T-cell (primary cell): ENCODE data around the gene ATP1A2. TPM values are rescaled to one million over a fixed set of nuclear protein-coding genes. Genes with fewer than 3 reads are reported as not detected.

ENCODE experiments used
- ATAC-seq, 4 experiments: fragments of 200-7000 bp in 3 of 4; fragments of 150-1000 bp in 1 of 4; cut with Tn5 transposase; replicated peaks in 1 of 4; 1 replicate in 3 of 4; 2 replicates in 1 of 4; pipeline ENCODE4 v1.10.0; 2021; ENCODE audit warnings: moderate library complexity in 3 of 4, mild to moderate bottlenecking in 2 of 4, moderate number of reproducible peaks in 1 of 4
- CTCF ChIA-PET, 2 donors: fragments of 300-600 bp; sonication (Branson Sonifier 250); formaldehyde crosslinking; loops; one replicate each; lab custom pipeline; 2022; ENCODE audit warnings: antibody characterized with exemption in 2 of 2; lab: Charles Lee
- POLR2A ChIA-PET, 2 donors: fragments of 300-600 bp; sonication (Branson Sonifier 250); formaldehyde crosslinking; loops; one replicate each; lab custom pipeline; 2022; ENCODE audit warnings: antibody characterized with exemption in 2 of 2; lab: Charles Lee
- DNase-seq, 35 experiments: peaks; one replicate each; pipeline versions ENCODE4 v3.0.0 to v3.0.0-alpha.2; 2013 to 2023
- H3K27ac ChIP-seq: one replicate; pipeline ENCODE4 v1.5.1; 2013; ENCODE audit warnings: low read length
- H3K27me3 ChIP-seq, 2 experiments: replicated peaks in 1 of 2; 1 replicate in 1 of 2; 2 replicates in 1 of 2; pipeline versions ENCODE4 v1.6.1 to v1.7.0; 2013; ENCODE audit warnings: low read length in 1 of 2, mixed read lengths in 1 of 2; ENCODE audit not compliant: control insufficient read depth in 2 of 2, insufficient read depth in 2 of 2; ENCODE audit errors: extremely low read depth in 1 of 2
- H3K36me3 ChIP-seq, 2 donors: 1 replicate in 1 of 2; 2 replicates in 1 of 2; pipeline versions ENCODE4 v1.6.1 to v1.7.0; 2013; ENCODE audit warnings: low read length in 1 of 2; ENCODE audit not compliant: control insufficient read depth in 2 of 2, insufficient read depth in 1 of 2; ENCODE audit errors: extremely low read depth in 1 of 2
- H3K4me1 ChIP-seq, 2 experiments: 1 replicate in 1 of 2; 2 replicates in 1 of 2; pipeline versions ENCODE4 v1.6.1 to v1.7.0; 2013; ENCODE audit warnings: low read length in 2 of 2, mixed read lengths in 1 of 2; ENCODE audit not compliant: insufficient read depth in 2 of 2, control insufficient read depth in 1 of 2; ENCODE audit errors: extremely low read depth in 1 of 2
- H3K4me3 ChIP-seq, 2 donors: 1 replicate in 1 of 2; 2 replicates in 1 of 2; pipeline versions ENCODE4 v1.5.1 to v1.7.0; 2013; ENCODE audit warnings: mild to moderate bottlenecking in 2 of 2, low read length in 1 of 2, moderate library complexity in 1 of 2; ENCODE audit not compliant: control insufficient read depth in 1 of 2; ENCODE audit errors: extremely low read depth in 1 of 2
- H3K9me3 ChIP-seq: 2 replicates; pipeline ENCODE4 v1.7.0; 2013
- H3K27ac Mint-ChIP-seq, 2 donors: one replicate each; pipeline ENCODE4 v1.8.0; 2020 to 2021; ENCODE audit warnings: mild to moderate bottlenecking in 2 of 2, mixed read lengths in 2 of 2
- H3K27me3 Mint-ChIP-seq, 2 donors: one replicate each; pipeline ENCODE4 v1.8.0; 2021 to 2022; ENCODE audit warnings: mixed read lengths in 2 of 2
- H3K36me3 Mint-ChIP-seq: one replicate; pipeline ENCODE4 v1.8.0; 2021; ENCODE audit warnings: mixed read lengths
- H3K4me1 Mint-ChIP-seq, 3 donors: one replicate each; pipeline ENCODE4 v1.8.0; 2020 to 2022; ENCODE audit warnings: mixed read lengths in 3 of 3, mild to moderate bottlenecking in 1 of 3
- H3K4me3 Mint-ChIP-seq, 3 donors: one replicate each; pipeline ENCODE4 v1.8.0; 2020 to 2022; ENCODE audit warnings: mild to moderate bottlenecking in 3 of 3, mixed read lengths in 3 of 3, moderate library complexity in 3 of 3
- H3K9me3 Mint-ChIP-seq, 3 donors: one replicate each; pipeline ENCODE4 v1.8.0; 2020 to 2022; ENCODE audit warnings: mixed read lengths in 3 of 3
- WGBS: methylation state at CpG from one replicate; pipeline ENCODE4 v1.1.5; 2013; ENCODE audit warnings: missing lambda C conversion rate; ENCODE audit not compliant: insufficient coverage; 5-methylcytosine and 5-hydroxymethylcytosine counted together
- total RNA-seq, 35 experiments: library from RNA in 6 of 35; stranded (reverse) in 6 of 35; fragments of 120-200 nt in 1 of 35; gene quantifications; one replicate each; pipeline versions ENCODE4 v1.2.1 to v1.2.4 and lab custom pipeline; 2013 to 2026

Gene ATP1A2
- total RNA-seq = under 1 TPM in 2 of 5 donors, not detected in 3; 0.10 to 0.26 TPM
- total RNA-seq (2013) = 0.20 TPM
- 0 to 0.10 (median 0) reads per million in 29 experiments for total RNA-seq (lab: John Stamatoyannopoulos, UW)

DNA sequence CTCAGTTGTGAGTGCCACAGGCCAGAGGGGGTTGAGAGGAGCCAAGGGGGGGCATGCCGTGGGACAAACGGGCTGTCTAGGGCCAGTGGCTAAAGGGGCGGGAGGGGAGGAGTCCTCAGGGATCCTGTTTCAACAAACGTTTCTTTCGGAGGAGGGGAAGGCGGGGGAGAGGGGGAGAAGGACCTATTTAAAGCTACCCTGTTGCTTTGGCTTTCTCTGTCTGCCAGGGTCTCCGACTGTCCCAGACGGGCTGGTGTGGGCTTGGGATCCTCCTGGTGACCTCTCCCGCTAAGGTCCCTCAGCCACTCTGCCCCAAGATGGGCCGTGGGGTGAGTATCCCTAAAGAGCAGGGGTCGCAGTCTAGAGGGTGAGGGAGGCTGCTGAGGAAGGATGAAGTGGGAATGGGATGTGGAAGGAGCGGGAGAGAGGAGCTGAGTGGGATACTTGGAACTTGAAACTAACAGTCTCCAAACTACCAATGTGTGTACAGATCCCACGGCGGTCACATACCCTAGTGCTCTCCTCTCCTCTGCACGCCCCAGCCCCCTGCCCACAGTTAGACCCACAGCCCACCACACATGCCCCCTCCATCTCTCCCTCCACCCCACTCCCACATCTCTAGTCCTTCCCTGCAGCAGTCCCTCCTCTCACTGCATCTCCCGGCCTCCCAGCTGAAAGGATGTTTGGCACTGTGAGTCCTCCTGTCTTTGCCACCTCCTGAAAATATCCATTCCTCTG is at the start of gene ATP1A2:
ATP1A2 (plus strand) TSS at position 215 of the 738 bp plus-strand sequence; CDS start at position 318, 103 bp downstream.
- H3K9me3 ChIP-seq = no peaks in the 10 kb centered on the region
- Mint-ChIP-seq H3K4me1 (no peaks in the 10 kb centered on the region), H3K27me3 (peaks cover 10 to 26% of the 10 kb centered on the region in 2 donors), H3K4me3 (no peak within 1 kb of the TSS), H3K9me3 (no peaks in the 10 kb centered on the region), H3K36me3 (no peaks in the 10 kb centered on the region), H3K27ac (no peak within 1 kb of the TSS)
- ChIA-PET CTCF (interaction anchor here in 1 of 2 donors (1.5 kb wide), 1 partner anchor 18 kb away, joined by 5 read pairs; the partner anchor contains the start of gene IGSF8), POLR2A (interaction anchor here (0.6 to 0.7 kb wide), 2 partner anchors 34 to 1215 kb away, joined by 3 to 10 read pairs; partner anchors contain the start of gene KCNJ9 (in 1 of the 2))
- no peaks in the 10 kb centered on the region for H3K36me3 ChIP-seq
- DNase-seq = no peak
- no peak within 1 kb of the TSS for H3K27ac ChIP-seq
- ATAC-seq = no peak
- H3K27me3 ChIP-seq = peaks cover 0 to 53% of the 10 kb centered on the region in 2 experiments
- H3K4me3 ChIP-seq = no peak within 1 kb of the TSS
- H3K4me1 ChIP-seq = no peaks in the 10 kb centered on the region
- 61% methylated on average over 11 of the region's 16 CpGs for WGBS

DNA sequence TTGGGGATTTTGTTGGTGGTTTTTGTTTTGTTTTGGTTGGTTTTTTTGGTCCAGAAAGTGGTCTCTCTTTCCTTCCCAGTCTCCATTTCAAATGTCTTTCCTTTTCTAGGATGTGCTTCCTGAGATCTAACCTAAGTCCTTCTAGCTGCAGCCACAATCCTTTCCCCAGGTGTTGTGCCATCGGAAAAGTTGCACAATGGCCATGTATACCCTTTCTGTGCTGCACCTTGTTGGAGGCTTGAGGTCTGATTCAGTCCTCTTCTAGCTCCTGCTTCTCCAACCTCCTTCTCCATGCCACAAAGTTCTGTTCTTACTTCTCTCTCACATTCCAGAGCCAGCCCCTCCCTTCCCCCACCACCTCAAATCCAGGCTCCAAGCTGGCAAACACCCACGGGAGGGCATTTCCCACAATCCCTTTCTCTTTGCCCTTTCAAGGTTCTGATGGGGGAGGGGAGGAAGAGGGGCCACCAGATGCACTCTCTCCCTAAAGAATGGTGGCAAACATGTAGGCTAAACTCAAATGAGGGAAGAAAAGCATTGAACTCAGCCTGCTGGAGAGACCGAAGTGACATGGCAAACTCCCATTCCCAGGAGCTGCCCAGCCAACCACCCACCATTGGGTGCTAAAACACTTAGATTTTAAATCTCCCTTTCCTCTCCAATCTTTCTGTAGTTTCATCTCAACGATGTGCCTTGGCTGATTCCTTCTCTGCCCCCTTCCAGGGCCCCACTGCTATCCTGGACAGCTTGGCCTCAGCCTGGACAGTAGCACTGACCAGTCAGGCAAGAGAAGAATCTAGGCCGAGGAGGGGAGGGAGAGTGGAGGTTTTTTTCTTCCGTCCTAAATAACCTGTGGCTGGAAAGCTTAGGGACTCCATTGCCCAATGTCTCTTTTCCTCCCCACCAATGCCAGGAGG is 48.5 kb upstream of the ATP1A2 start:
- H3K4me1 ChIP-seq = peaks cover 3 to 14% of the 10 kb centered on the region in 2 experiments
- H3K9me3 ChIP-seq = no peaks in the 10 kb centered on the region
- peaks cover 2 to 50% of the 10 kb centered on the region in 2 experiments for H3K27me3 ChIP-seq
- peaks cover 11 to 17% (median 14%) of the 10 kb centered on the region in 3 donors for H3K4me1 Mint-ChIP-seq
- ATAC-seq (no peak), DNase-seq (no peak)
- peaks cover 15 to 46% of the 10 kb centered on the region in 2 donors for H3K27me3 Mint-ChIP-seq
- no peaks in the 10 kb centered on the region for H3K9me3 Mint-ChIP-seq
- H3K27ac Mint-ChIP-seq = no peak overlapping the region
- H3K4me3 ChIP-seq = no peak overlapping the region
- ChIA-PET CTCF (interaction anchor here in 1 of 2 donors (1.5 kb wide), 1 partner anchor 12 kb away, joined by 4 read pairs; no protein-coding TSS in a partner anchor), POLR2A (no interaction called here)
- H3K36me3 ChIP-seq = no peaks in the 10 kb centered on the region
- WGBS = 50% methylated on average over 3 of the region's 6 CpGs
- no peaks in the 10 kb centered on the region for H3K36me3 Mint-ChIP-seq
- no peak overlapping the region for H3K4me3 Mint-ChIP-seq
- no peak overlapping the region for H3K27ac ChIP-seq

- H3K36me3 Mint-ChIP-seq = no peaks in the 10 kb centered on the region
- no peak for DNase-seq
- Histone ChIP-seq H3K4me1 (peaks cover 3 to 14% of the 10 kb centered on the region in 2 experiments), H3K27ac (no peak overlapping the region), H3K36me3 (no peaks in the 10 kb centered on the region), H3K4me3 (no peak overlapping the region), H3K27me3 (peaks cover 2 to 41% of the 10 kb centered on the region in 2 experiments), H3K9me3 (no peaks in the 10 kb centered on the region)
- ATAC-seq = no peak
- CTCF ChIA-PET = interaction anchor here (0.9 to 1.5 kb wide), 2 partner anchors 11 to 14 kb away, joined by 3 to 4 read pairs; no protein-coding TSS in a partner anchor
- WGBS = 79% methylated on average over 2 of the region's 5 CpGs
- H3K4me3 Mint-ChIP-seq = no peak overlapping the region
- H3K4me1 Mint-ChIP-seq = peaks cover 11 to 17% (median 14%) of the 10 kb centered on the region in 3 donors
- no peaks in the 10 kb centered on the region for H3K9me3 Mint-ChIP-seq
- H3K27me3 Mint-ChIP-seq = peaks cover 20 to 48% of the 10 kb centered on the region in 2 donors
- H3K27ac Mint-ChIP-seq = no peak overlapping the region
- POLR2A ChIA-PET = no interaction called here
These were observed 47.3 kb upstream of the ATP1A2 start for GRCh38 chr1:160068225-160068624.

DNA sequence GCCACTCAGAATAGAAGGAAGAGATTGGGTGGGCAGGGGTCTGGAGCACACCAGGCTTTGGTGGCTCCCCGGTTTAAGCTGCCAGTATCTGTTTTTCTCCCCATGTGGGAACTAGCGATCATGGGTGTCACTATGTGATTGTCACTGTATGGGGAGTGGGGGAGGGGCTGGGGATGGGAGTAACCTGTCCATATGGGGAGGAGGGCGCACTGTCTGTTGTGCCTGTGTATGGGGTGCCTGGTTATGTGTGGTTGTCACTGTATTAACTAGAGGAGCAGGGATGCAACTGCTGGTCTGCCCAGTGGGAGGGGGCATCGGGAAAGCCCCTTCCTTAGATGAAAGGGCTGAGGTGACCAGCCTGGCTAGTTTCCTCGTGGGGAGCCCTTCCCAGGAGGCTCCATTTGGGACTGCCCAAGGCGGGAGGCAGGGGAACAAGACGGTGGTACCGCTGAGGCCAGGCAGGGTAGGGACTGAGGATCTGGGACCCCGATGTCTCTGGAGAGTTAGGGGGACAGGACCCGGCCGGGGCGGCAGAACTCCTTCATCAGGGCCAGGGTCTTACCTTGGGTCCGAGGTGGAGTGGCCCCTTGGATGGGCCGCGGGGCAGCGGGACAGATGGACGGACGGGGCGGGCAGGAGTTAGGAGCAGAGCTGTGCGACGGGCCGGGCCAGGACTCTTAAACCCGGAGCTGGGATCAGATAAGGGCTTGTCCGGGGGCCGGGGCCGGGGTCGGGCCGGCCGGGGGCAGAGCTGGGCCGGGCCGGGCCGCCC is 45.9 kb upstream of the ATP1A2 start, which contains the start of gene KCNJ10:
KCNJ10 (minus strand) TSS at position 701 of the 772 bp plus-strand sequence. CDS start 27,628 bp downstream, outside the sequence.
- ChIA-PET POLR2A (no interaction called here), CTCF (interaction anchor here (1.0 kb wide), 2 partner anchors 9 to 11 kb away, joined by 3 to 5 read pairs; no protein-coding TSS in a partner anchor)
- H3K9me3 Mint-ChIP-seq = no peaks in the 10 kb centered on the region
- ATAC-seq (peak in 1 of 4 experiments; percentile 1), DNase-seq (no peak)
- H3K4me1 ChIP-seq = peaks cover 3 to 14% of the 10 kb centered on the region in 2 experiments
- H3K4me3 Mint-ChIP-seq = peak within 1 kb of the TSS; percentile 84 to 98 (median 85)
- no peaks in the 10 kb centered on the region for H3K36me3 ChIP-seq
- H3K4me1 Mint-ChIP-seq = peaks cover 11 to 17% (median 14%) of the 10 kb centered on the region in 3 donors
- H3K9me3 ChIP-seq = no peaks in the 10 kb centered on the region
- H3K36me3 Mint-ChIP-seq = no peaks in the 10 kb centered on the region
- peaks cover 23 to 50% of the 10 kb centered on the region in 2 donors for H3K27me3 Mint-ChIP-seq
- peak within 1 kb of the TSS; percentile 63 to 79 for H3K4me3 ChIP-seq
- H3K27ac Mint-ChIP-seq = peak within 1 kb of the TSS in 1 of 2 donors; percentile 18
- no peak within 1 kb of the TSS for H3K27ac ChIP-seq
- H3K27me3 ChIP-seq = peaks cover 2 to 41% of the 10 kb centered on the region in 2 experiments
- 21% methylated on average over 23 of the region's 32 CpGs for WGBS

- ATAC-seq (peak; percentile 95 to 97 (median 95)), DNase-seq (peak; percentile 55 to 85 (median 72))
- 4% methylated on average over 36 of the region's 46 CpGs for WGBS
- H3K27ac ChIP-seq = no peak overlapping the region
- H3K27me3 ChIP-seq = peaks cover 2 to 41% of the 10 kb centered on the region in 2 experiments
- peaks cover 23 to 56% of the 10 kb centered on the region in 2 donors for H3K27me3 Mint-ChIP-seq
- peaks cover 11 to 17% (median 14%) of the 10 kb centered on the region in 3 donors for H3K4me1 Mint-ChIP-seq
- ChIA-PET POLR2A (no interaction called here), CTCF (interaction anchor here (1.0 kb wide), 2 partner anchors 8 to 10 kb away, joined by 3 to 5 read pairs; no protein-coding TSS in a partner anchor)
- H3K4me3 Mint-ChIP-seq = peak overlapping the region; percentile 84 to 98 (median 85)
- no peaks in the 10 kb centered on the region for H3K36me3 Mint-ChIP-seq
- peak overlapping the region in 1 of 2 donors; percentile 18 for H3K27ac Mint-ChIP-seq
- peaks cover 3 to 14% of the 10 kb centered on the region in 2 experiments for H3K4me1 ChIP-seq
- H3K9me3 Mint-ChIP-seq = no peaks in the 10 kb centered on the region
- H3K4me3 ChIP-seq = peak overlapping the region; percentile 63 to 79
- no peaks in the 10 kb centered on the region for H3K36me3 ChIP-seq
- H3K9me3 ChIP-seq = no peaks in the 10 kb centered on the region
These were observed 45.1 kb upstream of the ATP1A2 start for GRCh38 chr1:160070243-160071163.
